GM12878 (cell line): ENCODE measurements around the gene FOXD2. TPM values are rescaled to one million over a fixed set of nuclear protein-coding genes. Genes with fewer than 3 reads are reported as not detected.

Experiments
- ATAC-seq: fragments of 200-7000 bp; cut with Tn5 transposase; 3 replicates; pipeline ENCODE4 v1.9.1; 2020; ENCODE audit warnings: mild to moderate bottlenecking, moderate library complexity
- BruUV-seq: library from RNA; stranded (reverse); fragments of 400-500 nt; replicated peaks from 2 replicates; lab custom pipeline; 2021; lab: Mats Ljungman, UMichigan
- CTCF ChIA-PET: fragments of 300-600 bp; sonication (Branson Sonifier 250); formaldehyde crosslinking; extraction: SDS; loops from one replicate; lab custom pipeline; 2021; ENCODE audit warnings: inconsistent platforms; lab: Yijun Ruan, JAX
- POLR2A ChIA-PET: fragments of 350-600 bp; formaldehyde crosslinking; extraction: SDS; loops from one replicate; lab custom pipeline; 2021; ENCODE audit warnings: inconsistent platforms; lab: Charles Lee
- RAD21 ChIA-PET: fragments of 300-600 bp; sonication (Branson Sonifier 250); formaldehyde crosslinking; loops from one replicate; lab custom pipeline; 2023; ENCODE audit warnings: antibody characterized with exemption; ENCODE audit not compliant: unreplicated experiment; lab: Charles Lee
- SMC1A ChIA-PET: fragments of 300-600 bp; sonication (Branson Sonifier 250); formaldehyde crosslinking; loops from one replicate; lab custom pipeline; 2023; ENCODE audit not compliant: unreplicated experiment, uncharacterized antibody; lab: Charles Lee
- DNase-seq: peaks from one replicate; pipeline ENCODE4 v3.0.0-alpha.2; 2011; ENCODE audit warnings: low read depth, low spot score
- FAIRE-seq: peaks from 3 replicates; lab custom pipeline; 2011; peaks lifted over from hg19 to GRCh38; lab: Jason Lieb, UNC
- H2AFZ ChIP-seq: 2 replicates; pipeline ENCODE4 v1.6.0; 2011; ENCODE audit warnings: low read depth, low read length, control low read depth; ENCODE audit not compliant: control insufficient read depth
- H3K27ac ChIP-seq: 2 replicates; pipeline ENCODE4 v1.5.1; 2011; ENCODE audit warnings: control low read depth; ENCODE audit not compliant: control insufficient read depth, insufficient read depth
- H3K27me3 ChIP-seq, 2 experiments: replicated peaks in 1 of 2; 2 replicates each; pipeline versions ENCODE4 v1.6.0 to v1.6.1; 2011; ENCODE audit warnings: low read length in 1 of 2; ENCODE audit not compliant: control insufficient read depth in 2 of 2, insufficient read depth in 2 of 2
- H3K36me3 ChIP-seq, 2 experiments: 2 replicates each; pipeline ENCODE4 v1.5.1; 2011; ENCODE audit warnings: low read length in 1 of 2; ENCODE audit not compliant: control insufficient read depth in 2 of 2, insufficient read depth in 2 of 2
- H3K4me1 ChIP-seq: 2 replicates; pipeline ENCODE4 v1.6.1; 2011; ENCODE audit warnings: mild to moderate bottlenecking, low read length, moderate library complexity, mixed read lengths; ENCODE audit not compliant: control insufficient read depth, insufficient read depth
- H3K4me2 ChIP-seq: 2 replicates; pipeline ENCODE4 v1.6.0; 2011; ENCODE audit warnings: control low read depth; ENCODE audit not compliant: control insufficient read depth, insufficient read depth
- H3K4me3 ChIP-seq: fragments of 200-600 bp; sonication (generic); 2 replicates; pipeline ENCODE4 v1.5.1; 2016
- H3K79me2 ChIP-seq: 2 replicates; pipeline ENCODE4 v1.6.0; 2011; ENCODE audit warnings: low read length; ENCODE audit not compliant: control insufficient read depth, insufficient read depth
- H3K9ac ChIP-seq: 2 replicates; pipeline ENCODE4 v1.8.0; 2011; ENCODE audit warnings: low read length, control low read depth, mixed read lengths; ENCODE audit not compliant: control insufficient read depth, insufficient read depth
- H3K9me3 ChIP-seq: replicated peaks from 3 replicates; pipeline ENCODE4 v1.5.1; 2011; ENCODE audit warnings: mild to moderate bottlenecking, low read length; ENCODE audit not compliant: control insufficient read depth, insufficient read depth
- H4K20me1 ChIP-seq: 2 replicates; pipeline ENCODE4 v1.6.0; 2011; ENCODE audit not compliant: control insufficient read depth, insufficient read depth
- ASH2L ChIP-seq: fragments of 300-600, 200-600 bp; sonication (generic); IDR thresholded peaks from 2 replicates; pipeline ENCODE4 v1.6.1; 2017; ENCODE audit warnings: low read depth, mild to moderate bottlenecking, borderline replicate concordance
- BCL11A ChIP-seq: IDR thresholded peaks from 2 replicates; pipeline ENCODE4 v1.6.1; 2011; ENCODE audit warnings: low read depth, low read length
- BHLHE40 ChIP-seq, 2 experiments: fragments of 450-650 bp in 1 of 2; IDR thresholded peaks; 2 replicates each; pipeline ENCODE4 v1.6.1; 2011 to 2017; ENCODE audit warnings: low read depth in 2 of 2, borderline replicate concordance in 1 of 2, improper control_type of control experiment in 1 of 2, low read length in 1 of 2, mild to moderate bottlenecking in 1 of 2
- E4F1 ChIP-seq: fragments of 450-650 bp; IDR thresholded peaks from 2 replicates; pipeline ENCODE4 v1.6.1; 2018; ENCODE audit warnings: borderline replicate concordance, mild to moderate bottlenecking; ENCODE audit not compliant: partially characterized antibody
- MTA2 ChIP-seq: fragments of 450-650 bp; IDR thresholded peaks from 2 replicates; pipeline ENCODE4 v1.6.1; 2016; ENCODE audit warnings: low read depth, mild to moderate bottlenecking, moderate library complexity
- MYB ChIP-seq: fragments of 150-350 bp; IDR thresholded peaks from 2 replicates; pipeline ENCODE4 v1.6.1; 2014; ENCODE audit warnings: mild to moderate bottlenecking, low read depth, low read length, borderline replicate concordance
- NBN ChIP-seq: fragments of 450-650 bp; IDR thresholded peaks from 2 replicates; pipeline ENCODE4 v1.6.1; 2016
- NRF1 ChIP-seq: conservative IDR thresholded peaks from 2 replicates; pipeline ENCODE4 v1.6.1; 2011; ENCODE audit warnings: mild to moderate bottlenecking, low read depth, low read length, improper control_type of control experiment
- POLR2AphosphoS2 ChIP-seq: IDR thresholded peaks from 2 replicates; pipeline ENCODE4 v1.6.1; 2011; ENCODE audit warnings: low read depth, mild to moderate bottlenecking, low read length, improper control_type of control experiment, moderate library complexity
- ZBTB40 ChIP-seq: fragments of 450-650 bp; IDR thresholded peaks from 2 replicates; pipeline ENCODE4 v1.6.1; 2016; ENCODE audit warnings: mild to moderate bottlenecking, moderate library complexity, borderline replicate concordance
- WGBS: methylation state at CpG from one replicate; pipeline ENCODE4 v1.1.6; 2016; ENCODE audit warnings: low lambda C conversion rate; ENCODE audit not compliant: insufficient replicate concordance, insufficient coverage; ENCODE audit errors: missing lambda C conversion rate; 5-methylcytosine and 5-hydroxymethylcytosine counted together
- in situ Hi-C: fragments of 300-500 bp; cut with MboI; formaldehyde crosslinking; loops from 9 replicates; pipeline ENCODE4 v1.14.3; 2018; ENCODE audit warnings: mixed read lengths
- intact Hi-C: fragments of 100-400 bp; cut with micrococcal nuclease; formaldehyde crosslinking; loops from one replicate; pipeline ENCODE4 v1.14.2; 2022; ENCODE audit not compliant: unreplicated experiment
- polyA plus RNA-seq, 11 experiments: library from polyadenylated mRNA; depleted of rRNA in 4 of 11; unstranded in 6 of 11; stranded (reverse) in 5 of 11; fragments of >200 nt; fragmentation: Nextera tagmentation in 4 of 11; fragmentation: Illumina TruSeq in 1 of 11; extraction: Ambion mirVana in 4 of 11; extraction: Trizol in 1 of 11; gene quantifications; 1 replicate in 1 of 11; 2 replicates in 10 of 11; pipeline versions ENCODE4 v1.2.1 to v1.2.3, GENCODE V29; 2011 to 2016; ENCODE audit warnings: inconsistent platforms in 2 of 11, missing spikeins in 2 of 11, low read depth in 1 of 11
- total RNA-seq, 4 experiments: library from RNA; depleted of rRNA in 3 of 4; stranded (reverse); fragments of >200 nt in 3 of 4; fragmentation: Illumina TruSeq in 1 of 4; extraction: Trizol in 1 of 4; gene quantifications; 2 replicates each; pipeline versions ENCODE4 v1.2.1 to v1.2.3, GENCODE V29; 2013 to 2021
- TF ChIP-seq, protein P1 (sequence below): IDR thresholded peaks from 2 replicates; pipeline ENCODE4 v1.6.1; 2011; ENCODE audit warnings: mild to moderate bottlenecking, low read depth, low read length, moderate library complexity; ENCODE audit not compliant: insufficient replicate concordance
- TF ChIP-seq, protein P2 (sequence below), 3 experiments: IDR thresholded peaks in 2 of 3; conservative IDR thresholded peaks in 1 of 3; 2 replicates each; pipeline ENCODE4 v1.5.1; 2011; ENCODE audit warnings: low read depth in 3 of 3, low read length in 3 of 3, mild to moderate bottlenecking in 3 of 3, control low read depth in 2 of 3, moderate library complexity in 2 of 3, inconsistent platforms in 1 of 3, mixed read lengths in 1 of 3; ENCODE audit not compliant: control insufficient read depth in 2 of 3, insufficient read depth in 1 of 3; ENCODE audit errors: extremely low read depth in 1 of 3
- TF ChIP-seq, protein P3 (sequence below): fragments of 450-650 bp; IDR thresholded peaks from 2 replicates; pipeline ENCODE4 v1.6.1; 2016; ENCODE audit warnings: mild to moderate bottlenecking

The FOXD2 gene
- total and polyA plus RNA-seq, 10 of the 15 experiments (the other 5 are each of a cell fraction or from before 2014, with no cell fraction given) = under 0.01 to 0.27 (median 0.04) TPM; not detected in 1

- ChIA-PET RAD21 (no interaction called here), POLR2A (no interaction called here), SMC1A (no interaction called here), CTCF (interaction anchor here (1.0 to 1.9 kb wide), 5 partner anchors 13 to 309 kb away, joined by 3 to 9 read pairs (median 5); no protein-coding TSS in a partner anchor)
- Histone ChIP-seq H2AFZ (no peak overlapping the region), H3K4me2 (no peak overlapping the region), H3K4me1 (no peaks in the 10 kb centered on the region), H3K4me3 (no peak overlapping the region), H3K36me3 (no peaks in the 10 kb centered on the region), H3K27me3 (no peaks in the 10 kb centered on the region), H3K9ac (no peak overlapping the region), H3K9me3 (no peaks in the 10 kb centered on the region), H3K27ac (no peak overlapping the region)
- DNase-seq = no peak
- no peak for FAIRE-seq
- 44% methylated on average over 4 of the region's 4 CpGs for WGBS
- BruUV-seq = no TSS peak
- in situ Hi-C loops = no loop called here
- no peak for ATAC-seq
- no peak for TF ChIP-seq E4F1
- no peak for TF ChIP-seq BHLHE40 (IDR thresholded peaks at IDR 0.05; ENCODE audit: borderline replicate concordance in 1 of 2, low read depth in 2 of 2, low read length in 1 of 2)
- TF ChIP-seq MYB = no peak
- TF ChIP-seq, protein P1, sequence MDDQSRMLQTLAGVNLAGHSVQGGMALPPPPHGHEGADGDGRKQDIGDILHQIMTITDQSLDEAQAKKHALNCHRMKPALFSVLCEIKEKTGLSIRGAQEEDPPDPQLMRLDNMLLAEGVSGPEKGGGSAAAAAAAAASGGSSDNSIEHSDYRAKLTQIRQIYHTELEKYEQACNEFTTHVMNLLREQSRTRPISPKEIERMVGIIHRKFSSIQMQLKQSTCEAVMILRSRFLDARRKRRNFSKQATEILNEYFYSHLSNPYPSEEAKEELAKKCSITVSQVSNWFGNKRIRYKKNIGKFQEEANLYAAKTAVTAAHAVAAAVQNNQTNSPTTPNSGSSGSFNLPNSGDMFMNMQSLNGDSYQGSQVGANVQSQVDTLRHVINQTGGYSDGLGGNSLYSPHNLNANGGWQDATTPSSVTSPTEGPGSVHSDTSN = no peak
- TF ChIP-seq, protein P2, sequence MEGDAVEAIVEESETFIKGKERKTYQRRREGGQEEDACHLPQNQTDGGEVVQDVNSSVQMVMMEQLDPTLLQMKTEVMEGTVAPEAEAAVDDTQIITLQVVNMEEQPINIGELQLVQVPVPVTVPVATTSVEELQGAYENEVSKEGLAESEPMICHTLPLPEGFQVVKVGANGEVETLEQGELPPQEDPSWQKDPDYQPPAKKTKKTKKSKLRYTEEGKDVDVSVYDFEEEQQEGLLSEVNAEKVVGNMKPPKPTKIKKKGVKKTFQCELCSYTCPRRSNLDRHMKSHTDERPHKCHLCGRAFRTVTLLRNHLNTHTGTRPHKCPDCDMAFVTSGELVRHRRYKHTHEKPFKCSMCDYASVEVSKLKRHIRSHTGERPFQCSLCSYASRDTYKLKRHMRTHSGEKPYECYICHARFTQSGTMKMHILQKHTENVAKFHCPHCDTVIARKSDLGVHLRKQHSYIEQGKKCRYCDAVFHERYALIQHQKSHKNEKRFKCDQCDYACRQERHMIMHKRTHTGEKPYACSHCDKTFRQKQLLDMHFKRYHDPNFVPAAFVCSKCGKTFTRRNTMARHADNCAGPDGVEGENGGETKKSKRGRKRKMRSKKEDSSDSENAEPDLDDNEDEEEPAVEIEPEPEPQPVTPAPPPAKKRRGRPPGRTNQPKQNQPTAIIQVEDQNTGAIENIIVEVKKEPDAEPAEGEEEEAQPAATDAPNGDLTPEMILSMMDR (IDR thresholded peaks at IDR 0.05 in 2 of 3, conservative IDR thresholded peaks at IDR 0.05 in 1 of 3; ENCODE audit: control insufficient read depth in 2 of 3, extremely low read depth in 1 of 3, insufficient read depth in 1 of 3, low read depth in 3 of 3, low read length in 3 of 3) = no peak
- TF ChIP-seq, protein P3, sequence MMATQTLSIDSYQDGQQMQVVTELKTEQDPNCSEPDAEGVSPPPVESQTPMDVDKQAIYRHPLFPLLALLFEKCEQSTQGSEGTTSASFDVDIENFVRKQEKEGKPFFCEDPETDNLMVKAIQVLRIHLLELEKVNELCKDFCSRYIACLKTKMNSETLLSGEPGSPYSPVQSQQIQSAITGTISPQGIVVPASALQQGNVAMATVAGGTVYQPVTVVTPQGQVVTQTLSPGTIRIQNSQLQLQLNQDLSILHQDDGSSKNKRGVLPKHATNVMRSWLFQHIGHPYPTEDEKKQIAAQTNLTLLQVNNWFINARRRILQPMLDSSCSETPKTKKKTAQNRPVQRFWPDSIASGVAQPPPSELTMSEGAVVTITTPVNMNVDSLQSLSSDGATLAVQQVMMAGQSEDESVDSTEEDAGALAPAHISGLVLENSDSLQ = no peak
- TF ChIP-seq NBN = no peak
- no peak for TF ChIP-seq POLR2AphosphoS2
- TF ChIP-seq BCL11A = no peak
- TF ChIP-seq ASH2L = no peak
- no peak for TF ChIP-seq MTA2
- TF ChIP-seq NRF1 = no peak
- TF ChIP-seq ZBTB40 = no peak
- TF ChIP-seq, all 136 proteins: peak for 0
- Histone ChIP-seq H4K20me1 (no peaks in the 10 kb centered on the region), H3K79me2 (no peaks in the 10 kb centered on the region)
- intact Hi-C loops = no loop called here
Measured at GRCh38 chr1:47401761-47402160, 36.1 kb upstream of the FOXD2 start.
